Stimulated activated naive CD8-positive, alpha-beta T cell treated with anti-CD3 and anti-CD28 coated beads, Interleukin-15, amount 100 ng/mL, for 72 hours (primary cell): Measurements from ENCODE around the gene TNPO1.
A peak's percentile ranks its signal among the peaks of the same experiment; 100 is the strongest.
"Not testable (repeated sequence)": the region's sequence is repeated elsewhere in the genome, so short reads cannot be mapped to it uniquely, and the experiment has no call there.

Experiments
- ATAC-seq: fragments of 150-1000 bp; cut with Tn5 transposase; 2 replicates; pipeline ENCODE4 v1.10.0; 2021; ENCODE audit warnings: mild to moderate bottlenecking, moderate library complexity
- DNase-seq, 2 donors: peaks; one replicate each; pipeline ENCODE4 v3.0.0; 2021 to 2022
- H3K27ac Mint-ChIP-seq, 2 donors: one replicate each; pipeline ENCODE4 v1.8.0; 2022; ENCODE audit warnings: mild to moderate bottlenecking in 2 of 2, mixed read lengths in 2 of 2, moderate library complexity in 2 of 2
- H3K27me3 Mint-ChIP-seq: one replicate; pipeline ENCODE4 v1.8.0; 2022; ENCODE audit warnings: mixed read lengths
- H3K4me1 Mint-ChIP-seq: one replicate; pipeline ENCODE4 v1.8.0; 2022; ENCODE audit warnings: mild to moderate bottlenecking, mixed read lengths
- H3K4me3 Mint-ChIP-seq, 2 donors: one replicate each; pipeline ENCODE4 v1.8.0; 2022; ENCODE audit warnings: mild to moderate bottlenecking in 2 of 2, mixed read lengths in 2 of 2, moderate library complexity in 1 of 2
- H3K9me3 Mint-ChIP-seq, 2 donors: one replicate each; pipeline ENCODE4 v1.8.0; 2022; ENCODE audit warnings: mixed read lengths in 2 of 2

The TNPO1 gene

DNA sequence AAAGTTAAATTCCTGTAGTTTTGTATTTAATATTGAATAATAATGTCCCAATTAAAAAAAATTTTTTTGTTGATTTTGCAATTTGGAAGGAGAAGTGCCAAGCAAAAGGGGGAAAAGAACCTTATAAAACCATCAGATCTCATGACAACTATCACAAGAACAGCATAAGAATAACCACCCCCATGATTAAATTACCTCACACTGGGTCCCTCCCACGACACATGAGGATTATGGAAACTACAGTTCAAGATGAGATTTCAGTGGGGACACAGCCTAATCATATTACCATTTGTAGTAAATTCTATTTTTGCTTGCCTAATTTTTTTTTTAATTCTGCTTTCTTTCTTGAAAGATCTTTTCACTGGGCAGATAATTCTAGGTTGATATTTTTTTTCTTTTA lies 106.0 kb downstream of the TNPO1 start:
- ATAC-seq, result no peak
- H3K4me3 Mint-ChIP-seq, result no peak overlapping the region
- H3K27ac Mint-ChIP-seq, result no peak overlapping the region
- no peak for DNase-seq
- H3K27me3 Mint-ChIP-seq, result peaks cover 7% of the 10 kb centered on the region
- H3K9me3 Mint-ChIP-seq, result no peaks in the 10 kb centered on the region
- H3K4me1 Mint-ChIP-seq, result no peaks in the 10 kb centered on the region

GRCh38 chr5:72925336-72926010 lies 109.0 kb downstream of the TNPO1 start:
- Mint-ChIP-seq H3K27ac (no peak overlapping the region), H3K9me3 (no peaks in the 10 kb centered on the region), H3K27me3 (peaks cover 20% of the 10 kb centered on the region), H3K4me3 (no peak overlapping the region), H3K4me1 (no peaks in the 10 kb centered on the region)
- ATAC-seq, result peak; percentile 45
- DNase-seq, result no peak

DNA sequence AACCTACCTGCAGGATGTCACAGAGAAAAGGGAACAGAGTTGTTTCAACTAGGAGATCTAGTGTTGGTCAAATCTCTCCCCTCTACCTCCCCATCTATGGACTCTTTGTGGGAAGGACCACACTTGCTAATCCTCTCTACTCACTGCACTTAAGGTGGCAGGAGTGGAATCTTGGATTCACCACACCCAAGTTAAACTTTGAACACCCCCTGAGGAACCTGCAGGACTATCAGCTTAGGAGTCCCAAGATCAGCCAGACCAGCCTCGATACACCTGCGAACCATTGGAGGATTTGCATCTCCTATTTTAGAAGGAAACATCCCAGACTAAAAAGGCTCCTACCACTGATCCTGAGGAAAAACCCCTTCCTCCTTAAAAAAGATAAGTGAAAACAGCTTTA lies 116.2 kb downstream of the TNPO1 start:
- not testable (repeated sequence) for H3K4me1 Mint-ChIP-seq, DNase-seq, H3K9me3 Mint-ChIP-seq, H3K4me3 Mint-ChIP-seq, H3K27ac Mint-ChIP-seq, ATAC-seq
- H3K27me3 Mint-ChIP-seq, result peaks cover 55% of the 10 kb centered on the region

- not testable (repeated sequence) for H3K4me3 Mint-ChIP-seq, H3K4me1 Mint-ChIP-seq, H3K27ac Mint-ChIP-seq, DNase-seq, H3K9me3 Mint-ChIP-seq
- peaks cover 69% of the 10 kb centered on the region for H3K27me3 Mint-ChIP-seq
- peak; percentile 23 for ATAC-seq
These were observed 118.7 kb downstream of the TNPO1 start for GRCh38 chr5:72934953-72935725.

- ATAC-seq (no peak), DNase-seq (no peak)
- Mint-ChIP-seq H3K27ac (no peak overlapping the region), H3K4me3 (no peak overlapping the region), H3K9me3 (no peaks in the 10 kb centered on the region), H3K27me3 (peaks cover 76% of the 10 kb centered on the region), H3K4me1 (no peaks in the 10 kb centered on the region)
These were observed 120.4 kb downstream of the TNPO1 start for GRCh38 chr5:72936893-72937292.

- DNase-seq (no peak), ATAC-seq (no peak)
- Mint-ChIP-seq H3K4me1 (no peaks in the 10 kb centered on the region), H3K27me3 (peaks cover 76% of the 10 kb centered on the region), H3K27ac (no peak overlapping the region), H3K9me3 (no peaks in the 10 kb centered on the region), H3K4me3 (no peak overlapping the region)
These were observed 121.1 kb downstream of the TNPO1 start for GRCh38 chr5:72937517-72938061.

DNA sequence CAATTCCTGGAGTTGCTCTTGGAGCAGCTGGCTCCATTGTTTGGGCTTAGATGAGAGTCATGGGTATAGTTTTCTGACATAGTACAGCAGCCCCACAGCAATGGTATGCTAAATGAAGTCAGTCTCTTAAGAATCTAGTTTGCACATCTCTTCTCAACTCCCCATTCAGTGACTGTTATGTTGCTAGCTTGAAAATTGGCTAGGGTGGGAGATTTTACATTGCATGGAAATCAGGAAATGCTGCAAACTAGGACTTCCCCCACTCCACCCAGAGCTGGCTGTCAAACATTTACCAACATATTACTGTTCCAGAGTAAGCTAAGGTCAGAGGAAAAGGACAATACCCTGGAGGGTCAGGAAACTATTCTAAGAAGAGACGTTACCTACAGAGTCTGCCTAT lies 121.7 kb downstream of the TNPO1 start:
- H3K27me3 Mint-ChIP-seq, result peaks cover 71% of the 10 kb centered on the region
- ATAC-seq (no peak), DNase-seq (no peak)
- no peaks in the 10 kb centered on the region for H3K4me1 Mint-ChIP-seq
- H3K9me3 Mint-ChIP-seq, result no peaks in the 10 kb centered on the region
- no peak overlapping the region for H3K4me3 Mint-ChIP-seq
- H3K27ac Mint-ChIP-seq, result no peak overlapping the region

- H3K9me3 Mint-ChIP-seq, result no peaks in the 10 kb centered on the region
- DNase-seq (no peak), ATAC-seq (no peak)
- H3K27ac Mint-ChIP-seq, result no peak overlapping the region
- H3K4me1 Mint-ChIP-seq, result no peaks in the 10 kb centered on the region
- no peak overlapping the region for H3K4me3 Mint-ChIP-seq
- peaks cover 59% of the 10 kb centered on the region for H3K27me3 Mint-ChIP-seq
These were observed 123.6 kb downstream of the TNPO1 start for GRCh38 chr5:72940082-72940481.

DNA sequence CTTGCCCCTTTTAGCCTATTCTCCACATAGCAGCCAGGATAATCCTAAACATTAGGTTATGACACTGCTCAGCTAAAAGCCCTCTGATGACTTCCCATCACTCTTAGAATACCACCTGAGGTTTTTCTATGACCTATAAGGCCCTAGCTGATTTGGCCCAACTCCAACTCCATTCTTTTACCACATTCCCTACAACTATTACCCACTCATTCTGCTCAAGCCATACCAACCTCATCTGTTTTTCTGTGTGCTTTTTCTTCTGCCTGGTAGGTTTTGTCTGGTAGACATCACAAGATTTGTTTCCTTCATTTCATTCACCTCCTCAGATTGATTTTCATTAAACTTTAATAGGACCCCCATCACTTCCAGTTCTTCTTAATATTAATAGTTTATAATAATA lies 126.8 kb downstream of the TNPO1 start:
- ATAC-seq (no peak), DNase-seq (no peak)
- H3K4me1 Mint-ChIP-seq, result no peaks in the 10 kb centered on the region
- H3K9me3 Mint-ChIP-seq, result no peaks in the 10 kb centered on the region
- H3K27ac Mint-ChIP-seq, result no peak overlapping the region
- H3K4me3 Mint-ChIP-seq, result no peak overlapping the region
- peaks cover 36% of the 10 kb centered on the region for H3K27me3 Mint-ChIP-seq

- ATAC-seq (no peak), DNase-seq (no peak)
- peaks cover 24% of the 10 kb centered on the region for H3K27me3 Mint-ChIP-seq
- no peak overlapping the region for H3K4me3 Mint-ChIP-seq
- H3K9me3 Mint-ChIP-seq, result no peaks in the 10 kb centered on the region
- no peak overlapping the region for H3K27ac Mint-ChIP-seq
- H3K4me1 Mint-ChIP-seq, result no peaks in the 10 kb centered on the region
These were observed 131.0 kb downstream of the TNPO1 start for GRCh38 chr5:72947498-72947897.

DNA sequence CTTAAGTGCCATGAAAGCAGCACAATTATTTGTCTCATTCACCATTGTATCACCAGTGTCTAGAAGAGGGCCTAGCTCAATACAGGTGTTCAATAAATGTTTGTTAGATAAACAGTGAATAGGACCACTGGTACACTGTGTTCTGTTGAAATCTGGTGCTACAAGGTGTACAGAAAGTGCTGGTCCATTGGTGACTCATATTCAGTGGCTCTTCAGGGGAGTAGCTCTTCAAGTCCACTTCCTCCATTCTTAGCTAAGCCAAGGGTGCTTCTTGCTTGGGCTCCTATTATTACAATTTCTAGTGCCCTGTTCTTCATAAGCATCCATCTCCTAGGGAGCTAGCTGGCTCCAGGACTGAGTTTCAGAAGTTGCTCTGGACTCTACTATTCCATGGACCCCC lies 133.0 kb downstream of the TNPO1 start:
- ATAC-seq, result no peak
- no peak for DNase-seq
- peaks cover 36% of the 10 kb centered on the region for H3K27me3 Mint-ChIP-seq

DNA sequence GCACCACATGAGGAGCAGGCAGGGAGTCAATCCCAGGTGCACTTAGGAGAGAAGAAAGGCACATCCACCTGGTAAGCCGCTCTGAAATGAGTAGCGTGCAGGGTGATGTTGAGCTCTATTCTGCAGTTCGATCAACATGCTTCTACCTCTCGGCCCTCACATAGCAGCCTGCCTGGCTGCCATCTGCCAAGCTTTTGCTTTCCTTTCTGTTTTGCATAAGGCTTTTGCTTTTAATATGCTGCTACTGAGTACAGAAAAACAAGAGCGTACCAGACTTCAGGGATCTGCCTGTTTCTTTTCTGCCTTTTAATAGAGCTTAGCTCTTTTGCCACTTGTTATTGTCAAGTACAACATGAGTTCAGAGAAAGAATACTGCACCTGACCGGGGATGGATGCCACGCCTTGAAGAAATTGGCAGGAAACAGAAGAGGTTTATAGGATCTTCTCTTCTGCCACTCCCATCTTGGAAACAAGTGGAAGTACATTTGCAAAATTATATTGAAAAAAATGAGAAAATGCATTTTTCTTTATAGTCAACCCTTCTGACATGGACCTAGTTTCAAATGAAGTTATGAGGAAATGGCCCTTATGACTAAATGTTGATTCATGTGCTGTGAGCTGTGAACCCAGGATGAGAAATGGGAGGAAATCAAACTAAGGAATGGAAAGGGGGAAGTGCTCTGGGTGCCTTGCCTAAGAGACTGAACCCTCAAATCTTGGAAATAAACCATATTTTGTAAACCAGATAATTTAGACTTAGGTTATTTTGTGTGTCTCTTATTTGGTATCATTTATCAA lies 135.4 kb downstream of the TNPO1 start:
- Mint-ChIP-seq H3K27ac (no peak overlapping the region), H3K9me3 (no peaks in the 10 kb centered on the region), H3K4me3 (no peak overlapping the region), H3K27me3 (peaks cover 49% of the 10 kb centered on the region), H3K4me1 (peaks cover 17% of the 10 kb centered on the region)
- ATAC-seq (no peak), DNase-seq (no peak)

More for the DNA sequence above, 133.0 kb downstream of the TNPO1 start:
- H3K9me3 Mint-ChIP-seq, result no peaks in the 10 kb centered on the region
- no peak overlapping the region for H3K4me3 Mint-ChIP-seq
- no peaks in the 10 kb centered on the region for H3K4me1 Mint-ChIP-seq
- H3K27ac Mint-ChIP-seq, result no peak overlapping the region

DNA sequence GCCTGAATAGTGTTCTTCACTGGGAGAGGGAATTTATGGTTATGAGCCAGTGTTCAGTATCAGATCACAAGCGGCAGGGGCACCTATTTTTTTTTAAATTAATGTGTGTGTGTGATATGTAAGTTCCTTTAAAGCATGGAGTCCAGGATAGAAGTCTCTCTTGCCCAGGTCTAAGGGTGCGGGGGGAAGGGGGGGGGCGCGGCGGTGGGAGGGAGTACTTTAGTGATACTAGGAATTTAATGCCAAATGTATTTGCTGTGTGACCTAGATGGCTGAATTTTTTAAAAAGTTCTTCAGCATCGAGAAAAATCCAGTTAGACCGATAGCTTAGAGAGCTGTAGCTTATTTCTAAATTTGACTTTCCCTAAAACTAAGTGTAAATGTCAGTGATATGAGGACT lies 137.9 kb downstream of the TNPO1 start:
- Mint-ChIP-seq H3K27ac (no peak overlapping the region), H3K4me1 (peaks cover 19% of the 10 kb centered on the region), H3K4me3 (no peak overlapping the region), H3K9me3 (no peaks in the 10 kb centered on the region), H3K27me3 (peaks cover 60% of the 10 kb centered on the region)
- ATAC-seq (no peak), DNase-seq (no peak)

DNA sequence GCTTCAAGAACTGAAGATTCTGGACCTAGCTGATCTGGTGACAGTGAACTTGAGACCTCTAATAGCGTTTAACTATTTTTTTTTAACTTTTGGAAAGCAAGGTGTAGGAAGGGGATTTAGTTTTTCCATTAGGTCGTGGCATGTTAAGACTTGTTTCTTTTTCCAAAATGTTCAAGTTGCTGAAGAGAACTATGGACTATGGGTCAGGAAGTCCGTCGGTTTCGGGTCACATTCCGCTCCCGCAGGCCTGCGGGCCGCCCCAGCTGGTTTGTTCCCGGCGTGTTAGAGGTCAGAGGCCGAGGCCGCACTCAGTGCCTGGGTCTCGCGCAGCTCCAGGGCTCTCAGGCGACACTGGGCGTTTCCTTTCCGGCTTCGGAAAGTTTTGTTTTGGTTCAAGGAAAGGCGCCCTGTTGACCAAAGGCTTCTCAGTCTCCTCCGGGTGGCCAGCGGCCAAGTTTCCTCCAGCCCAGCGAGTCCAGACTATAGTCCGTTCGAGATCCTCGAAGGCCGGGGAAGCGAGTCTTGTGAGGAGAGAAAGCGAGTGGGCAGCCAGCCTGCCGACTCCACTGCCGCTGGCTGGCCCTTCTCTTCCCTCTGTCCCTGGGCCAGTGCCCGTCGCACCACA lies 138.8 kb downstream of the TNPO1 start:
- Mint-ChIP-seq H3K9me3 (no peaks in the 10 kb centered on the region), H3K27me3 (peaks cover 67% of the 10 kb centered on the region), H3K4me1 (peaks cover 19% of the 10 kb centered on the region), H3K4me3 (peak overlapping the region; percentile 81 to 96), H3K27ac (peak overlapping the region; percentile 92 to 96)
- peak; percentile 59 for ATAC-seq
- no peak for DNase-seq

GRCh38 chr5:72955768-72956323 lies 139.4 kb downstream of the TNPO1 start, which contains the start of gene FCHO2:
Gene FCHO2, plus strand, starts transcription at chr5:72956041. Its CDS starts 56 bp downstream, at chr5:72956097.
- no peaks in the 10 kb centered on the region for H3K9me3 Mint-ChIP-seq
- DNase-seq (peak; percentile 92 to 93), ATAC-seq (peak; percentile 97)
- peaks cover 19% of the 10 kb centered on the region for H3K4me1 Mint-ChIP-seq
- H3K4me3 Mint-ChIP-seq, result peak within 1 kb of the TSS; percentile 81 to 96
- peaks cover 68% of the 10 kb centered on the region for H3K27me3 Mint-ChIP-seq
- peak within 1 kb of the TSS; percentile 92 to 96 for H3K27ac Mint-ChIP-seq
